GM21723 (cell line): Measurements from ENCODE around the gene ACBD5.

ENCODE experiments used
- ATAC-seq: cut with Tn5 transposase; IDR thresholded peaks from one replicate; pipeline ENCODE4 v1.9.1; 2021; ENCODE audit warnings: mild to moderate bottlenecking, moderate library complexity; ENCODE audit not compliant: unreplicated experiment

ACBD5 gene

DNA sequence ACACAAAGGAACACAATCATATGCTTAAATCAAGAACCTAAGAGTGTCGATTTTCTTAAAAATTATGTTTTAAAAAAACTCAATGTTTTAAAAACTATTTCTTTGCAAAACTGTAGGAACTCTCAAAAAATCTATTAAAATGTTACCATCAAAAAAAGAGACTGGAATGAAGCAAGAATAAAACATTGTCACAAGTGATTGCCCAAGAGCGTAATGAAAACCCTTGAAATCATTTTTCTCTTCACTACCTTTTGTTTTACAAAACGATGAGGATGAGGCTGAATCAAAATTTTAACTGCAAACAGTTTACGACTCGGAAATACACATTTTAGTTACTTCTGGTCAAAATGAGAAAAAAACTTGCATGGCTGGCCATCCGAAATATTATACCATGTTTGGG is 87.3 kb downstream of the ACBD5 start:
- ATAC-seq, result no peak

DNA sequence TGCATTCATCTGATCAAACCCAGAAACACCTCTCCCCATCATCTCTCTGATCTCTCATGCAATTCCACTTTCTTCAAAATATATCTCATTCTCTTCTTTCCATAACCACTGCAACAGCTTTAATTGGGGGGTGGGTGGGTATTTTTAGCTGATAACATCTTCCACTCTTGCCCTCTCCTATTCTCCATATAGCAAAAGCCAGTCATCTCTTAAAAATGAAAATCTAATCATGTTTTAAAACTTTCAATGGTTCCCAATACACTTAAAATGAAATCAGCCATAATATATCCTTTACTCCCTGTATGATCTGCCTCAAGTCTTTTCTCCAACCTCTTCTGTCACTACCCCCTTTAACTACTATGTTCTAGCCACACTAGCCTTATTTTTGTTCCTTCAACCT is 87.9 kb downstream of the ACBD5 start:
- ATAC-seq, result no peak

GRCh38 chr10:27150261-27150660 is 90.3 kb downstream of the ACBD5 start:
- ATAC-seq, result no peak

DNA sequence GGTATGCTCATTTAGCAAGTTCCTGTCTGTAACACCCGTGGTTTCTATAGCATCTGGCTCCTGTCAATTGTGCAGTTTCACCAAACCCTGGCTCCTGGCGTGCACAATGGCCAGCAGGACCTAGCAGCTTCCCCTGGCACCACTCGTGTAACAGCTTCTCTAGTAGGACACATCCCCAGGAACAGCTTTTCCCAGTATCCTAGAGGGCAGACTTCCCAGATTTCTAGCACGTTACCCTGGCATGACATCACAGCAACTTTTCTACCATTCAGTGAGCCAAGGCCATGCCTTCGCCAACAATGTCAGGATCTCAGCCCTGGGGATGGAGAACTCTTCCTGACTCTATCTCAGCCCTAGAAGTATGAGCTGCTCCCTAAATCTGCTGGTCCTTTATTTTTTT is 92.9 kb downstream of the ACBD5 start:
- no peak for ATAC-seq

GRCh38 chr10:27145937-27146336 is 94.7 kb downstream of the ACBD5 start:
- no peak for ATAC-seq
